ENCODE results near the gene NDUFB7.

- TF ChIP-seq, protein P1, sequence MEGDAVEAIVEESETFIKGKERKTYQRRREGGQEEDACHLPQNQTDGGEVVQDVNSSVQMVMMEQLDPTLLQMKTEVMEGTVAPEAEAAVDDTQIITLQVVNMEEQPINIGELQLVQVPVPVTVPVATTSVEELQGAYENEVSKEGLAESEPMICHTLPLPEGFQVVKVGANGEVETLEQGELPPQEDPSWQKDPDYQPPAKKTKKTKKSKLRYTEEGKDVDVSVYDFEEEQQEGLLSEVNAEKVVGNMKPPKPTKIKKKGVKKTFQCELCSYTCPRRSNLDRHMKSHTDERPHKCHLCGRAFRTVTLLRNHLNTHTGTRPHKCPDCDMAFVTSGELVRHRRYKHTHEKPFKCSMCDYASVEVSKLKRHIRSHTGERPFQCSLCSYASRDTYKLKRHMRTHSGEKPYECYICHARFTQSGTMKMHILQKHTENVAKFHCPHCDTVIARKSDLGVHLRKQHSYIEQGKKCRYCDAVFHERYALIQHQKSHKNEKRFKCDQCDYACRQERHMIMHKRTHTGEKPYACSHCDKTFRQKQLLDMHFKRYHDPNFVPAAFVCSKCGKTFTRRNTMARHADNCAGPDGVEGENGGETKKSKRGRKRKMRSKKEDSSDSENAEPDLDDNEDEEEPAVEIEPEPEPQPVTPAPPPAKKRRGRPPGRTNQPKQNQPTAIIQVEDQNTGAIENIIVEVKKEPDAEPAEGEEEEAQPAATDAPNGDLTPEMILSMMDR (IDR thresholded peaks at IDR 0.05): no peak; the same call in 1 of the 2 replicates
- TF ChIP-seq POLR2AphosphoS5 (IDR thresholded peaks at IDR 0.05; ENCODE audit: low read depth, low read length): no peak
- TF ChIP-seq, protein P2, sequence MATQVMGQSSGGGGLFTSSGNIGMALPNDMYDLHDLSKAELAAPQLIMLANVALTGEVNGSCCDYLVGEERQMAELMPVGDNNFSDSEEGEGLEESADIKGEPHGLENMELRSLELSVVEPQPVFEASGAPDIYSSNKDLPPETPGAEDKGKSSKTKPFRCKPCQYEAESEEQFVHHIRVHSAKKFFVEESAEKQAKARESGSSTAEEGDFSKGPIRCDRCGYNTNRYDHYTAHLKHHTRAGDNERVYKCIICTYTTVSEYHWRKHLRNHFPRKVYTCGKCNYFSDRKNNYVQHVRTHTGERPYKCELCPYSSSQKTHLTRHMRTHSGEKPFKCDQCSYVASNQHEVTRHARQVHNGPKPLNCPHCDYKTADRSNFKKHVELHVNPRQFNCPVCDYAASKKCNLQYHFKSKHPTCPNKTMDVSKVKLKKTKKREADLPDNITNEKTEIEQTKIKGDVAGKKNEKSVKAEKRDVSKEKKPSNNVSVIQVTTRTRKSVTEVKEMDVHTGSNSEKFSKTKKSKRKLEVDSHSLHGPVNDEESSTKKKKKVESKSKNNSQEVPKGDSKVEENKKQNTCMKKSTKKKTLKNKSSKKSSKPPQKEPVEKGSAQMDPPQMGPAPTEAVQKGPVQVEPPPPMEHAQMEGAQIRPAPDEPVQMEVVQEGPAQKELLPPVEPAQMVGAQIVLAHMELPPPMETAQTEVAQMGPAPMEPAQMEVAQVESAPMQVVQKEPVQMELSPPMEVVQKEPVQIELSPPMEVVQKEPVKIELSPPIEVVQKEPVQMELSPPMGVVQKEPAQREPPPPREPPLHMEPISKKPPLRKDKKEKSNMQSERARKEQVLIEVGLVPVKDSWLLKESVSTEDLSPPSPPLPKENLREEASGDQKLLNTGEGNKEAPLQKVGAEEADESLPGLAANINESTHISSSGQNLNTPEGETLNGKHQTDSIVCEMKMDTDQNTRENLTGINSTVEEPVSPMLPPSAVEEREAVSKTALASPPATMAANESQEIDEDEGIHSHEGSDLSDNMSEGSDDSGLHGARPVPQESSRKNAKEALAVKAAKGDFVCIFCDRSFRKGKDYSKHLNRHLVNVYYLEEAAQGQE (IDR thresholded peaks at IDR 0.05; ENCODE audit: insufficient read depth in 1 of 2, low read depth in 2 of 2, low read length in 1 of 2): no peak
Observed at GRCh38 chr19:14562660-14563589, 8.9 kb downstream of the NDUFB7 start.
